Measurements from ENCODE around the gene ADGRE1. TPM values are rescaled to one million over a fixed set of nuclear protein-coding genes. Genes with fewer than 3 reads are reported as not detected.

ADGRE1 gene
- total and polyA plus RNA-seq, 2 of the 8 experiments (the other 6 are each of a cell fraction or from before 2014, with no cell fraction given): not detected

DNA sequence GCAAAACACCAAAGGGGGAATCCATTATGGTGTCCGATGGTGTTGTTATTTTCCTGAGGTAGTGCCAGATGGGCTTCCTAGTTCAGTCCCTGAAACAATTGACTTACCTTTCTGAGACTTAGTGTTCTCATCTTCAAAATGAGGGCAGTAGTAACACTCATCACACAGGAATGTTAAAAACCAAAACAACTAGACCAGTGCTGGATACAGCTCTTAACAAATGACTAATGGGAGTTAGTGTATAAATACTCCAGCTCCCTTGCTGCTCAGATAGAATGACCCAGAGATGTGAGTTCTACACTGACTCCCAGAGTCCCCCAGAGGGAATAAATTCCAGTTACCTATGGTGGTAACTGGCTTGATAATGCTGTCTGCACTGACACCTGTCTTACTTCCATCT, 84.0 kb downstream of the ADGRE1 start (continued):
- TF ChIP-seq SRF (IDR thresholded peaks at IDR 0.05; ENCODE audit: low read depth, low read length) (no peak), RNF2 (IDR thresholded peaks at IDR 0.05; ENCODE audit: borderline replicate concordance, low read depth, low read length, missing control alignments, poor library complexity, severe bottlenecking) (no peak), SUZ12 (IDR thresholded peaks at IDR 0.05; ENCODE audit: low read length) (no peak)

Measured in H1 (cell line).